CD8-positive, alpha-beta memory T cell (primary cell): ENCODE data around the gene SHLD1. TPM values are rescaled to one million over a fixed set of nuclear protein-coding genes. Genes with fewer than 3 reads are reported as not detected.

ENCODE experiments used
- CTCF ChIA-PET: fragments of 350-600 bp; sonication (Branson Sonifier 250); formaldehyde crosslinking; loops from one replicate; lab custom pipeline; 2021; ENCODE audit warnings: antibody characterized with exemption; lab: Charles Lee
- POLR2A ChIA-PET: fragments of 350-600 bp; sonication (Branson Sonifier 250); formaldehyde crosslinking; loops from one replicate; lab custom pipeline; 2021; ENCODE audit warnings: antibody characterized with exemption; lab: Charles Lee
- DNase-seq, 5 donors: peaks; one replicate each; pipeline versions ENCODE4 v3.0.0 to v3.0.0-alpha.2; 2020 to 2022; ENCODE audit warnings: mixed read lengths in 1 of 5
- H3K27ac ChIP-seq: one replicate; pipeline ENCODE4 v1.7.0; 2013; ENCODE audit warnings: low read depth, mild to moderate bottlenecking, low read length, moderate library complexity
- H3K27me3 ChIP-seq: 2 replicates; pipeline ENCODE4 v1.7.0; 2013; ENCODE audit warnings: low read length, mild to moderate bottlenecking; ENCODE audit not compliant: insufficient read depth, poor library complexity, severe bottlenecking
- H3K36me3 ChIP-seq: 2 replicates; pipeline ENCODE4 v1.7.0; 2013; ENCODE audit warnings: mild to moderate bottlenecking, low read length, moderate library complexity; ENCODE audit not compliant: insufficient read depth
- H3K4me1 ChIP-seq: 2 replicates; pipeline ENCODE4 v1.7.0; 2013; ENCODE audit warnings: mild to moderate bottlenecking, low read length, moderate library complexity; ENCODE audit not compliant: insufficient read depth
- H3K4me3 ChIP-seq: 2 replicates; pipeline ENCODE4 v1.7.0; 2013; ENCODE audit warnings: mild to moderate bottlenecking, low read length
- H3K9me3 ChIP-seq: 2 replicates; pipeline ENCODE4 v1.7.0; 2013; ENCODE audit warnings: mild to moderate bottlenecking, low read length
- H3K27ac Mint-ChIP-seq, 8 donors: one replicate each; pipeline ENCODE4 v1.8.0; 2020 to 2021; ENCODE audit warnings: mixed read lengths in 8 of 8, mild to moderate bottlenecking in 6 of 8, inconsistent platforms in 3 of 8, moderate library complexity in 3 of 8
- H3K27me3 Mint-ChIP-seq, 2 donors: one replicate each; pipeline ENCODE4 v1.8.0; 2020 to 2021; ENCODE audit warnings: mixed read lengths in 2 of 2, mild to moderate bottlenecking in 1 of 2, moderate library complexity in 1 of 2
- H3K36me3 Mint-ChIP-seq, 3 donors: one replicate each; pipeline ENCODE4 v1.8.0; 2020 to 2021; ENCODE audit warnings: mixed read lengths in 3 of 3, inconsistent platforms in 1 of 3, mild to moderate bottlenecking in 1 of 3
- H3K4me1 Mint-ChIP-seq, 3 donors: one replicate each; pipeline ENCODE4 v1.8.0; 2020 to 2021; ENCODE audit warnings: mixed read lengths in 3 of 3, inconsistent platforms in 1 of 3, mild to moderate bottlenecking in 1 of 3
- H3K4me3 Mint-ChIP-seq, 7 donors: one replicate each; pipeline ENCODE4 v1.8.0; 2020 to 2021; ENCODE audit warnings: mixed read lengths in 7 of 7, mild to moderate bottlenecking in 6 of 7, moderate library complexity in 4 of 7, inconsistent platforms in 2 of 7
- H3K9me3 Mint-ChIP-seq, 5 donors: one replicate each; pipeline ENCODE4 v1.8.0; 2020 to 2022; ENCODE audit warnings: mixed read lengths in 5 of 5, mild to moderate bottlenecking in 3 of 5, moderate library complexity in 2 of 5, inconsistent platforms in 1 of 5
- polyA plus RNA-seq: library from polyadenylated mRNA; unstranded; fragments of 300-500 nt; fragmentation: Illumina TruSeq; gene quantifications from one replicate; pipeline ENCODE4 v1.2.3, GENCODE V29; 2021
- total RNA-seq, 2 experiments: library from RNA; stranded (reverse); gene quantifications; one replicate each; pipeline ENCODE4 v1.2.3, GENCODE V29; 2021

SHLD1 gene
- total and polyA plus RNA-seq, 3 experiments from 2014 or later: 7.7 to 18.8 (median 9.1) TPM

GRCh38 chr20:5751856-5752255 lies 1.7 kb downstream of the SHLD1 start:
- Histone ChIP-seq H3K9me3 (no peaks in the 10 kb centered on the region), H3K27ac (peak overlapping the region; percentile 89), H3K36me3 (no peaks in the 10 kb centered on the region), H3K27me3 (no peaks in the 10 kb centered on the region), H3K4me1 (peaks cover 16% of the 10 kb centered on the region), H3K4me3 (no peak overlapping the region)
- Mint-ChIP-seq H3K4me3 (peak overlapping the region; percentile 86 to 97 (median 91)), H3K9me3 (no peaks in the 10 kb centered on the region), H3K27ac (peak overlapping the region in 3 of 8 donors; percentile 7 to 72 (median 12)), H3K36me3 (peaks cover 7 to 20% (median 7%) of the 10 kb centered on the region in 3 donors), H3K27me3 (no peaks in the 10 kb centered on the region), H3K4me1 (peaks cover 24 to 54% (median 39%) of the 10 kb centered on the region in 3 donors)
- ChIA-PET CTCF (interaction anchor here (1.3 kb wide), 1 partner anchor 42 kb away, joined by 3 read pairs; no protein-coding TSS in a partner anchor), POLR2A (interaction anchor here (1.5 kb wide), 1 partner anchor 137 kb away, joined by 7 read pairs; no protein-coding TSS in a partner anchor)
- DNase-seq: no peak

- H3K36me3 Mint-ChIP-seq: peaks cover 7 to 32% (median 13%) of the 10 kb centered on the region in 3 donors
- DNase-seq: no peak
- ChIA-PET CTCF (no interaction called here), POLR2A (no interaction called here)
- no peaks in the 10 kb centered on the region for H3K27me3 ChIP-seq
- no peaks in the 10 kb centered on the region for H3K36me3 ChIP-seq
- peaks cover 24 to 62% (median 44%) of the 10 kb centered on the region in 3 donors for H3K4me1 Mint-ChIP-seq
- peaks cover 16% of the 10 kb centered on the region for H3K4me1 ChIP-seq
- H3K27me3 Mint-ChIP-seq: no peaks in the 10 kb centered on the region
- no peaks in the 10 kb centered on the region for H3K9me3 Mint-ChIP-seq
- peak overlapping the region in 2 of 8 donors; percentile 9 to 47 for H3K27ac Mint-ChIP-seq
- no peak overlapping the region for H3K4me3 ChIP-seq
- H3K9me3 ChIP-seq: no peaks in the 10 kb centered on the region
- no peak overlapping the region for H3K27ac ChIP-seq
- H3K4me3 Mint-ChIP-seq: peak overlapping the region in 1 of 7 donors; percentile 43
Measured at GRCh38 chr20:5753814-5754213, 3.6 kb downstream of the SHLD1 start.

- Mint-ChIP-seq H3K9me3 (no peaks in the 10 kb centered on the region), H3K27me3 (no peaks in the 10 kb centered on the region), H3K36me3 (peaks cover 8 to 42% (median 16%) of the 10 kb centered on the region in 3 donors), H3K27ac (peak overlapping the region in 5 of 8 donors; percentile 22 to 52 (median 45)), H3K4me1 (peaks cover 28 to 61% (median 50%) of the 10 kb centered on the region in 3 donors), H3K4me3 (peak overlapping the region in 1 of 7 donors; percentile 27)
- no peak overlapping the region for H3K4me3 ChIP-seq
- H3K4me1 ChIP-seq: no peaks in the 10 kb centered on the region
- ChIA-PET POLR2A (no interaction called here), CTCF (no interaction called here)
- no peak for DNase-seq
- H3K27ac ChIP-seq: no peak overlapping the region
- no peaks in the 10 kb centered on the region for H3K27me3 ChIP-seq
- no peaks in the 10 kb centered on the region for H3K36me3 ChIP-seq
- no peaks in the 10 kb centered on the region for H3K9me3 ChIP-seq
Measured at GRCh38 chr20:5757949-5758348, 7.7 kb downstream of the SHLD1 start.

GRCh38 chr20:5766085-5766764 lies 16.0 kb downstream of the SHLD1 start:
- Mint-ChIP-seq H3K4me3 (no peak overlapping the region), H3K36me3 (peaks cover 5 to 47% (median 13%) of the 10 kb centered on the region in 3 donors), H3K9me3 (no peaks in the 10 kb centered on the region), H3K4me1 (peaks cover 25 to 42% (median 31%) of the 10 kb centered on the region in 3 donors), H3K27ac (peak overlapping the region in 3 of 8 donors; percentile 36 to 81 (median 61)), H3K27me3 (no peaks in the 10 kb centered on the region)
- Histone ChIP-seq H3K4me3 (no peak overlapping the region), H3K27me3 (no peaks in the 10 kb centered on the region), H3K4me1 (no peaks in the 10 kb centered on the region), H3K36me3 (no peaks in the 10 kb centered on the region), H3K9me3 (no peaks in the 10 kb centered on the region), H3K27ac (no peak overlapping the region)
- CTCF ChIA-PET: interaction anchor here (2.6 kb wide), 1 partner anchor 22 kb away, joined by 7 read pairs; no protein-coding TSS in a partner anchor
- POLR2A ChIA-PET: no interaction called here
- no peak for DNase-seq

- Mint-ChIP-seq H3K27ac (peak overlapping the region in 3 of 8 donors; percentile 36 to 68 (median 47)), H3K27me3 (no peaks in the 10 kb centered on the region), H3K9me3 (no peaks in the 10 kb centered on the region), H3K36me3 (peaks cover 5 to 51% (median 14%) of the 10 kb centered on the region in 3 donors), H3K4me1 (peaks cover 24 to 39% (median 28%) of the 10 kb centered on the region in 3 donors), H3K4me3 (no peak overlapping the region)
- Histone ChIP-seq H3K36me3 (no peaks in the 10 kb centered on the region), H3K4me3 (no peak overlapping the region), H3K4me1 (no peaks in the 10 kb centered on the region), H3K27ac (no peak overlapping the region), H3K27me3 (no peaks in the 10 kb centered on the region), H3K9me3 (no peaks in the 10 kb centered on the region)
- no peak for DNase-seq
- POLR2A ChIA-PET: no interaction called here
- CTCF ChIA-PET: interaction anchor here (0.7 to 2.6 kb wide), 3 partner anchors 9 to 198 kb away, joined by 3 to 7 read pairs (median 4); no protein-coding TSS in a partner anchor
Measured at GRCh38 chr20:5767493-5768098, 17.4 kb downstream of the SHLD1 start.

- Mint-ChIP-seq H3K36me3 (peaks cover 10 to 67% (median 24%) of the 10 kb centered on the region in 3 donors), H3K4me1 (peaks cover 19 to 27% (median 25%) of the 10 kb centered on the region in 3 donors), H3K27ac (peak overlapping the region in 2 of 8 donors; percentile 26 to 55), H3K27me3 (no peaks in the 10 kb centered on the region), H3K9me3 (no peaks in the 10 kb centered on the region), H3K4me3 (no peak overlapping the region)
- Histone ChIP-seq H3K4me1 (no peaks in the 10 kb centered on the region), H3K27ac (no peak overlapping the region), H3K36me3 (peaks cover 9% of the 10 kb centered on the region), H3K4me3 (no peak overlapping the region), H3K27me3 (no peaks in the 10 kb centered on the region), H3K9me3 (no peaks in the 10 kb centered on the region)
- ChIA-PET POLR2A (interaction anchor here (0.8 kb wide), 1 partner anchor 161 kb away, joined by 4 read pairs; no protein-coding TSS in a partner anchor), CTCF (no interaction called here)
- no peak for DNase-seq
Measured at GRCh38 chr20:5770231-5770986, 20.2 kb downstream of the SHLD1 start.

- H3K27ac Mint-ChIP-seq: peak overlapping the region in 2 of 8 donors; percentile 54 to 55
Measured at GRCh38 chr20:5770987-5771318, 20.8 kb downstream of the SHLD1 start.

More at GRCh38 chr20:5770987-5771318, 20.8 kb downstream of the SHLD1 start:
- no peak for DNase-seq
- peaks cover 10 to 67% (median 24%) of the 10 kb centered on the region in 3 donors for H3K36me3 Mint-ChIP-seq
- peaks cover 12% of the 10 kb centered on the region for H3K36me3 ChIP-seq
- no peak overlapping the region for H3K27ac ChIP-seq
- H3K9me3 Mint-ChIP-seq: no peaks in the 10 kb centered on the region
- no peak overlapping the region for H3K4me3 Mint-ChIP-seq
- no peaks in the 10 kb centered on the region for H3K9me3 ChIP-seq
- POLR2A ChIA-PET: interaction anchor here (0.8 kb wide), 1 partner anchor 161 kb away, joined by 4 read pairs; no protein-coding TSS in a partner anchor
- no peaks in the 10 kb centered on the region for H3K27me3 Mint-ChIP-seq
- CTCF ChIA-PET: no interaction called here
- no peak overlapping the region for H3K4me3 ChIP-seq
- no peaks in the 10 kb centered on the region for H3K4me1 ChIP-seq
- no peaks in the 10 kb centered on the region for H3K27me3 ChIP-seq
- H3K4me1 Mint-ChIP-seq: peaks cover 18 to 27% (median 25%) of the 10 kb centered on the region in 3 donors
